Raji (cell line): ENCODE measurements around the gene ZNF37A.

Experiments used
- POLR2A ChIP-seq: IDR thresholded peaks from 2 replicates; pipeline ENCODE4 v1.6.1; 2011; ENCODE audit warnings: low read depth, low read length, control low read depth; ENCODE audit not compliant: insufficient read depth

ZNF37A gene

GRCh38 chr10:38143587-38143986 is 49.5 kb downstream of the ZNF37A start:
- no peak for TF ChIP-seq POLR2A

DNA sequence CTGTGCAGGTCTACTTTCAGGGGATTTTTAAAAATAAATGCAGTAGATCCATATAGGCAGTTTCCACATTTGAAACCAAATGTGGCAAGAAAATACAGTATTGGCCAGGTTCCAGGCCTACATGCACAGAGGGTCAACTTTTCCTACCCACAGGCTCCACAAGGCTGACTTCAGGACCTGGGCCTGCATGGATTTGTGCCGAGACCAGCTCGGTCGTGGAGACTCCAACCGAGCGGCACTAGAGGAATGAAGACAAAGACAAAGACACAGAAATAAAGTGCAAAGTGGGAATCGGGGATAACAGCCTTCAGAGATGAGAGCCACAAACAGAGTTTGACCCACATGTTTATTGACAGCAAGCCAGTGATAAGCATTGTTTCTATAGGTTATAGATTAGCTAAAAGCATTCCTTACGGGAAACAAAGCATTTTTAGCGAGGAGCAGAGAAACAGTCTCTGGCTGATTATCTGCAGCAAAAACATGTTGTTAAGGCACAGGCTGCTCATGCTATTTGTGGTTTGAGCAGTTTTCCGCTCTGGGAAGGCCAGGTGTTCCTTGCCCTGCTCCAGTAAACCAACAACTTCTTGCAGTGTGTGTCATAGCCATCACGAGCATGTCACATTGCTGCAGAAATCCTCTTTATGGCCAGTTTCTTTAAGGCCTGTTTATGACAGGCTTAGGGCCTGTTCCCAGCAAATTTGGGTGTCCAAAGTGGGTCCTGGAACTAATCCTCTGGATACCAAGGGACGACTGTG is 52.6 kb downstream of the ZNF37A start:
- TF ChIP-seq POLR2A, result no peak

GRCh38 chr10:38147686-38148085 is 53.5 kb downstream of the ZNF37A start:
- no peak for TF ChIP-seq POLR2A

GRCh38 chr10:38156416-38157269 is 62.5 kb downstream of the ZNF37A start:
- no peak for TF ChIP-seq POLR2A

DNA sequence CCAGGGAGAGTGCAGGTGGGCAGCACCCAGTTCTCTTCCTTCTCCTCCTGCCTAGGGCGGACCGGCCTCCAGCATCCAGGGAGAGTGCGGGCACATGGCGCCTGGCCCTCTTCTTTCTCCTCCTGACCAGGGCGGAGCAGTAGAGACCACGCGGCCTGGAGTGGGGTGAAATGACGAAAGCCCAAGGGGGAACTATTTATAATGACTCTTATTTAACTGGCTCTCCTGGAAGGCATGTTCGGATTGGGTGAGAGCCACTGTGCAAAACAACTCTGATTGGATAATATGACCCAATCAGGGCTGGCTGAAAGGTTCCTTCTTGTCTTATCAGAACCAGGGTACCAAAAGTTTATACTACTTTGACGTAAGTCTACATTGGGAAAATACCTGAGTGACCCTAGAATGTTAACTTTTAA is 63.1 kb downstream of the ZNF37A start:
- no peak for TF ChIP-seq POLR2A

GRCh38 chr10:38159004-38159403 is 64.9 kb downstream of the ZNF37A start:
- TF ChIP-seq POLR2A, result no peak

- TF ChIP-seq POLR2A, result no peak
Observed at GRCh38 chr10:38163617-38164016, 69.5 kb downstream of the ZNF37A start.

DNA sequence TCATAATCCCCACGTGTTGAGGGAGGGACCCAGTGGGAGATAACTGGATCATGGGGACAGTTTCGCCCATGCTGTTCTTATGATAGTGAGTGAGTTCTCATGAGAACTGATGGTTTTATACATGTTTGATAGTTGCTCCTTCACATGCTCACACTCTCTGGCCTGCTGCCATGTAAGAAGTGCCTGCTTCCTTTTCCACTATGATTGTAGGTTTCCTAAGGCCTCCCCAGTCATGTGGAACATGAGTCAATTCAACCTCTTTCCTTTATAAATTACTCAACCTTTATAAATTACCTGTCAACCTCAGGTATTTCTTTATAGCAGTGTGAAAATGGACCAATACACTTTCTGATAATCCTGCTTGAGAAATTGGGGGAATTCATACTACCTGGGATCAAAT is 80.2 kb downstream of the ZNF37A start:
- TF ChIP-seq POLR2A, result no peak

DNA sequence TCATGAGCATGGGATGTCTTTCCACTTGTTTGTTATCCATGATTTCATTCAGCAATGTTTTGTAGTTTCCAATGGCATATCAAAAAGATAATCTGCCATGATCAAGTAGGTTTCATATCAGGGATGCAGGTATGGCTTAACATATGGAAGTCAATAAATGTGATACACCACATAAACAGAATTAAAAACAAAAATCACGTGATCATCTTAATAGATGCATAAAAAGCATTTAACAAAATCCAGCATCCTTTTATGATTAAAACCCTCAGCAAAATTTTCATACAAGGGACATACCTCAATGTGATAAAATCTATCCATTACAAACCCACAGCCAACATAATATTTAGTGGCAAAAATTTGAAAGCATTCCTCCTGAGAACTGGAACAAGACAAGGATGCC is 90.3 kb downstream of the ZNF37A start:
- TF ChIP-seq POLR2A, result no peak
